ENCODE data around the gene OTOP3. TPM values are rescaled to one million over a fixed set of nuclear protein-coding genes. Genes with fewer than 3 reads are reported as not detected.
"Not testable (repeated sequence)": the region's sequence is repeated elsewhere in the genome, so short reads cannot be mapped to it uniquely, and the experiment has no call there.

Gene OTOP3
- polyA plus RNA-seq, 4 donors = not detected

DNA sequence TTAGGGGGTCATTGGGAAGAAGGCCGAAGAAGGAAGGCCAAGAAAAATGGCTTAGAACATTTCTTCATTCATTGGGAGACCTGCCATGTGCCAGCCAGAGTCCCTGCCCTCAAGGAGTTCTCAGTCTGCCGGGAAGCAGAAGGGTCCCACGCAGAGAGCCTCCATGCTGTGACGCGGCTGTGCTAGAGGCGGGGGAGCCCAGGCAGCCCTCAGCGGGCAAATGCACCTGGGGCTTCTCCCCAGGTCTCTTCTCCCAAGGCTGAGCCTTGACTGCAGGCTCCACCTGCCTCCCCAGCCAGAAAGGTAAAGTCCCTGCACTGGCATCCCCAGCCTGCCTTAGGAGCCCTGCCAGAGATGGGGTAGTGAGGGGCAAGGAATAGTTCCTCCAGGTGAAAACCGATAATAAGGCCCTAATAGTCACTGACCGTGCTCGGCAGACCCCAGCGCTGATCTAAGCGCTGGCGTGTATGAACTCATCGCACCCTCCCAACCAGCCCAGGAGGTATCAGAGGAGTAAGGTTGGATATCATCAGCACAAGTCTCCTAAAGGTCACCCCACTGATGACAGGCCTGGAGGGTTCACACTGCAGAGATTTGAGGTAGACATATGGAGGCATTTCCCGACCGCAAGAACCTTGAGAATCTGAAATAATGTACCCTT lies 45.8 kb downstream of the OTOP3 start:
- DNase-seq (ENCODE audit: low read depth in 4 of 4, low spot score in 2 of 4) = no peak

- peak in 1 of 4 donors; percentile 57 for DNase-seq (ENCODE audit: low read depth in 4 of 4, low spot score in 2 of 4)
Measured at GRCh38 chr17:74981979-74982662, 46.4 kb downstream of the OTOP3 start.

DNA sequence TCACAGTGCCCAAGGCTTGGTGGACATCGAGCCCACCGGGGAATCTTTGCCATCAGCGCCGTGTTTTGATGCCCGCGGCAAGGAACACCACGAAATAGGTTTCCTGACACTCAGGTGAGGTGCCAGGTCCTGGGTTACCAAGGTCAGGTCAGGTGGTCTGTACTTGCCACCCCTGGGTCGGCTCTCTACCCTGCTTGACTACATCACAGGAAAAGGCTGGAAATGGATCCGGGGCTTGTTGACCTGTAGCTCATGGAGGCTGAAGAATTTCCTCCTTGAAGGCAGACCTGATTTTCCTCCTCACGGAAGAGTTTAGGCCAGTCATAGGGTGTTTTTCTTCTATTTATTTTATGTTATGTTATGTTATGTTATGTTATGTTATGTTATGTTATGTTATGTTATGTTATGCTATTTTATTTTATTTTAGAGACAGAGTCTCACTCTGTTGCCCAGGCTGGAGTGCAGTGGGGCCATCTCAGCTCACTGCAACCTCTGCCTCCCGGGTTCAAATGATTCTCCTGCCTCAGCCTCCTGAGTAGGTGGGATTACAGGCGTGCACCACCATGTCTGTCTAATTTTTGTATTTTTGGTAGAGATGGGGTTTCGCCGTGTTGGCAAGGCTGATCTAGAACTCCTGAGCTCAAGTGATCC lies 47.1 kb downstream of the OTOP3 start:
- not testable (repeated sequence) for DNase-seq (ENCODE audit: low read depth in 4 of 4, low spot score in 2 of 4)

GRCh38 chr17:74986206-74986576 lies 50.5 kb downstream of the OTOP3 start:
- DNase-seq (ENCODE audit: low read depth in 4 of 4, low spot score in 2 of 4) = no peak

GRCh38 chr17:74987418-74987908 lies 51.8 kb downstream of the OTOP3 start, which contains the start of gene CDR2L:
Gene CDR2L (plus strand): TSS chr17:74987632. CDS start chr17:74988044, 412 bp downstream.
- DNase-seq (ENCODE audit: low read depth in 4 of 4, low spot score in 2 of 4) = peak in 2 of 4 donors; percentile 90 to 94

GRCh38 chr17:74987909-74988711 lies 52.4 kb downstream of the OTOP3 start:
- DNase-seq (ENCODE audit: low read depth in 4 of 4, low spot score in 2 of 4) = peak in 3 of 4 donors; percentile 67 to 76 (median 76)

DNA sequence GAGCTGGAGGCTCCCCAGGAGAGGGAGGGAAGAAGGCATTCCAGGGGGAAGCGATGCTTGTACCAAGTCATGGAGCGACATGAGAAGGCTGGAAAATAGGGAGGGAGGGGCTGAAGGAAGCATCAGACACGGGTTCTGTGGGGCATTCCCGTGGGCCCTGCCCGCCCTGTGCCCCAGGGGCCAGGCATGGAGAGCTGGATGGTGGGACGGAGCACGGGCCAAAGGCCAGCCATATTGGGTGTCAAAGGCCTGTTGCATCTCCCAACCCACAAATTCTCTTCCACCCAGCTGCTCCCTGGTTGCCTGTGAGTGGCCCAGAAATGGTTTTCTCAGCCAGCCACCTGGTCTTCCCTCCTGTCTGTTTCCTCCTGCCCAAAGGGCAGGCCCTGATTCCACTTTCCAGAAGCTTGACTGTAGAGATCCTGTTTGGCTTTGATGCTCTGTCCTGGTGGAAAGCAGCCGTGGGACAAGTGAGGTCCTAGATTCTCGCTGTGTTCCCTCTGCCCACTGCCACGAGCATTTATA lies 54.9 kb downstream of the OTOP3 start:
- DNase-seq (ENCODE audit: low read depth in 4 of 4, low spot score in 2 of 4) = no peak

DNA sequence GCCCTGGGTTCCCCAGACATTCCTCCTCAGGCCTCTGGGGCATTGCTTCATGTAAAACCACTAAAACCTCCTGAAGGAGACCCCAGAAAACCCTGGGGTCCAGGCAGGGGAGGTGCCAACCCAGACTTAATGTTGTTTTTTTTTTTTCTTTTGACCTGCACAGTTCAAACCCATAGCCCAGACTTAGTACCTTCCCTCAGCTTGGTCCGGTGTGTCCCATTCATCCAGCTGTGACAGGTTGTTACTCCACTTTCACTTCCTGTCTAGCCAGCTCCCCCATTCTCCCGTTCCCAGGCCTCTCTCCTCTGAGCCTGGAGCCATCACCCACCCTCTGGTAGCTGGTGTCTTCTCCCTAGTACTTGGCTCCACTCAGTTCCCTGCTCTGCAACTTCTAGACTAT lies 56.5 kb downstream of the OTOP3 start:
- no peak for DNase-seq (ENCODE audit: low read depth in 4 of 4, low spot score in 2 of 4)

DNA sequence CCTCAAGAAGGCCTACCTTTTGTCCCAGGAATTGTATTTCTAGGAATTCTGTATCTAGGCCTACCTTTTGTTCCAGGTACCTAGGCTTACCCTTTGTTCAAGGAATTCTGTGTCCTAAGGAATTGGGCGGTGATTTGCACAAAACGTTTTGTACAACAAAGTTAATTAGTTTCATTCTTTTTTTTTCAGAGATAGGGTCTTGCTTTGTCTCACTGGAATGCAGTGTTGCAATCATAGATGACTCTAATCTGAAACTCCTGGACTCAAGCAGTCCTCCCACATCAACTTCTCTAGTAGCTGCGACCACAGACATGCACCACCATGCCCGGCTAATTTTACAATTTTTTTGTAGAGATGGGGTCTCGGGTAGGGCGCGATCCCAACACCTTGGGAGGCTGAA lies 58.7 kb downstream of the OTOP3 start:
- DNase-seq (ENCODE audit: low read depth in 4 of 4, low spot score in 2 of 4) = no peak

DNA sequence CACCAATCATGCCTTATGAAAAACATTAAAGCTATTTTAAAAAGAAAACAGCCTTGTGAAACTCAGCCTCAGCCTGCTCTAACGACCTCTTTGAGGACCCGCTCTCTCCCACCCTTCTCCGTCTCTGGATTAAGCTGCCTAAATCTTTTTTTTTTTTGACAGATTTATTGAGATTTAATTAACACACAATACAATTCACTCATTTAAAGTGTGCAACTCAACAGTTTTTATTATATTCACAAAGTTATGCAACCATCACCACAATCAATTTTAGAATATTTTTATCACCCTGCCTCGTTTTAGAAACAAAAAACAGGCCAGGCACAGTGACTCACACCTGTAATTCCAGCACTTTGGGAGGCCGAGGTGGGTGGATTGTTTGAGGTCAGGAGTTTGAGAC lies 60.1 kb downstream of the OTOP3 start:
- no peak for DNase-seq (ENCODE audit: low read depth in 4 of 4, low spot score in 2 of 4)

- DNase-seq (ENCODE audit: low read depth in 4 of 4, low spot score in 2 of 4) = no peak
Measured at GRCh38 chr17:74998783-74999182, 63.1 kb downstream of the OTOP3 start.

GRCh38 chr17:74999523-74999922 lies 63.8 kb downstream of the OTOP3 start:
- no peak for DNase-seq (ENCODE audit: low read depth in 4 of 4, low spot score in 2 of 4)

Other genes starting within 250 kb of the OTOP3 start
- gene CD300LF, start 223.0 kb upstream of the OTOP3 start, polyA plus RNA-seq (ENCODE audit: insufficient read length in 4 of 4) = under 1 TPM; 0.22 to 0.44 (median 0.36) TPM
- 1 to 10 TPM; 4.8 to 5.6 (median 4.9) TPM for gene RAB37, start 198.6 kb upstream of the OTOP3 start, polyA plus RNA-seq (ENCODE audit: insufficient read length in 4 of 4)
- gene NHERF1, start 187.3 kb upstream of the OTOP3 start, polyA plus RNA-seq (ENCODE audit: insufficient read length in 4 of 4) = 100 to 1,000 TPM; 153 to 188 (median 177) TPM
- gene NAT9, start 159.6 kb upstream of the OTOP3 start, polyA plus RNA-seq (ENCODE audit: insufficient read length in 4 of 4) = 10 to 100 TPM; 38.9 to 55.6 (median 47.7) TPM
- under 1 TPM; 0.17 to 0.35 (median 0.21) TPM for gene GRIN2C, start 76.0 kb upstream of the OTOP3 start, polyA plus RNA-seq (ENCODE audit: insufficient read length in 4 of 4)
- gene FDXR, start 62.9 kb upstream of the OTOP3 start, polyA plus RNA-seq (ENCODE audit: insufficient read length in 4 of 4) = 10 to 100 TPM in 1 of 4 donors, 1 to 10 TPM in 3; 4.1 to 11.6 (median 9.2) TPM
- gene FADS6, start 42.3 kb upstream of the OTOP3 start, polyA plus RNA-seq (ENCODE audit: insufficient read length in 4 of 4) = under 1 TPM; 0.38 to 0.52 (median 0.47) TPM
- under 1 TPM; 0.44 to 0.90 (median 0.75) TPM for gene USH1G, start 12.6 kb upstream of the OTOP3 start, polyA plus RNA-seq (ENCODE audit: insufficient read length in 4 of 4)
- gene OTOP2, start 11.6 kb upstream of the OTOP3 start, polyA plus RNA-seq (ENCODE audit: insufficient read length in 4 of 4) = not detected
- gene HID1, start 36.9 kb downstream of the OTOP3 start, polyA plus RNA-seq (ENCODE audit: insufficient read length in 4 of 4) = 10 to 100 TPM; 11.6 to 19.1 (median 13.5) TPM
- gene CDR2L, start 51.7 kb downstream of the OTOP3 start, polyA plus RNA-seq (ENCODE audit: insufficient read length in 4 of 4) = 10 to 100 TPM in 2 of 4 donors, 1 to 10 TPM in 2; 8.2 to 12.0 (median 10.0) TPM
- gene MRPL58, start 76.8 kb downstream of the OTOP3 start, polyA plus RNA-seq (ENCODE audit: insufficient read length in 4 of 4) = 10 to 100 TPM; 26.8 to 29.3 (median 27.7) TPM
- 100 to 1,000 TPM; 281 to 356 (median 320) TPM for gene ATP5PD, start 111.1 kb downstream of the OTOP3 start, polyA plus RNA-seq (ENCODE audit: insufficient read length in 4 of 4)
- 10 to 100 TPM; 29.7 to 34.6 (median 33.9) TPM for gene KCTD2, start 111.3 kb downstream of the OTOP3 start, polyA plus RNA-seq (ENCODE audit: insufficient read length in 4 of 4)
- gene SLC16A5, start 152.1 kb downstream of the OTOP3 start, polyA plus RNA-seq (ENCODE audit: insufficient read length in 4 of 4) = 10 to 100 TPM; 23.6 to 45.3 (median 33.4) TPM
- gene ARMC7, start 174.1 kb downstream of the OTOP3 start, polyA plus RNA-seq (ENCODE audit: insufficient read length in 4 of 4) = 10 to 100 TPM; 16.6 to 21.5 (median 17.4) TPM
- 10 to 100 TPM; 44.7 to 71.4 (median 61.9) TPM for gene NT5C, start 195.8 kb downstream of the OTOP3 start, polyA plus RNA-seq (ENCODE audit: insufficient read length in 4 of 4)
- 100 to 1,000 TPM in 2 of 4 donors, 10 to 100 TPM in 2; 85.8 to 108 (median 93.7) TPM for gene JPT1, start 218.6 kb downstream of the OTOP3 start, polyA plus RNA-seq (ENCODE audit: insufficient read length in 4 of 4)
- 100 to 1,000 TPM; 626 to 750 (median 696) TPM for gene SUMO2, start 247.1 kb downstream of the OTOP3 start, polyA plus RNA-seq (ENCODE audit: insufficient read length in 4 of 4)

All from left renal cortex interstitium (tissue), 4 donors.